Measurements from ENCODE around the gene APC. TPM values are rescaled to one million over a fixed set of nuclear protein-coding genes. Genes with fewer than 3 reads are reported as not detected.

The APC gene
- total and polyA plus RNA-seq, 2 of the 13 experiments (the other 11 are each of a cell fraction or from before 2014, with no cell fraction given) = 6.1 to 19.0 TPM

DNA sequence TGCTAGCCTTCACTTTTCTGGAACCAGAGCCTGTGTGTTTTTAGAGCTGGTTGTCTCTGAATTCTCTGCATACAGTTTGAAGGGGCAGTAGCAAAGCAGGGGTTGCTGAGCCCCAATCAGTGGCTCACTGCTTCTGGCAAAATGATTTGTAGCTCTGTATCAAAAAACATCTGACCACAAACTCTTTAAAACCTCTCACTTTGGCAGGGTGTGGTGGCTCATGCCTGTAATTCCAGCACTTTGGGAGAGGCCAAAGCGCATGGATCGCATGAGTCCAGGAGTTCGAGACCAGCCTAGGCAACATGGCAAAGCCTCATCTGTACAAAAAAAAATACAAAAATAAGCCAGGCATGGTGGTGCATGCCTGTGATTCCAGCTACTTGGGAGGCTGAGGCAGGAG, 28.3 kb upstream of the APC start (continued):
- TF ChIP-seq, protein P1, sequence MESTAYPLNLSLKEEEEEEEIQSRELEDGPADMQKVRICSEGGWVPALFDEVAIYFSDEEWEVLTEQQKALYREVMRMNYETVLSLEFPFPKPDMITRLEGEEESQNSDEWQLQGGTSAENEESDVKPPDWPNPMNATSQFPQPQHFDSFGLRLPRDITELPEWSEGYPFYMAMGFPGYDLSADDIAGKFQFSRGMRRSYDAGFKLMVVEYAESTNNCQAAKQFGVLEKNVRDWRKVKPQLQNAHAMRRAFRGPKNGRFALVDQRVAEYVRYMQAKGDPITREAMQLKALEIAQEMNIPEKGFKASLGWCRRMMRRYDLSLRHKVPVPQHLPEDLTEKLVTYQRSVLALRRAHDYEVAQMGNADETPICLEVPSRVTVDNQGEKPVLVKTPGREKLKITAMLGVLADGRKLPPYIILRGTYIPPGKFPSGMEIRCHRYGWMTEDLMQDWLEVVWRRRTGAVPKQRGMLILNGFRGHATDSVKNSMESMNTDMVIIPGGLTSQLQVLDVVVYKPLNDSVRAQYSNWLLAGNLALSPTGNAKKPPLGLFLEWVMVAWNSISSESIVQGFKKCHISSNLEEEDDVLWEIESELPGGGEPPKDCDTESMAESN (CRISPR knock-in tag; conservative IDR thresholded peaks at IDR 0.05) = no peak
- TF ChIP-seq RFX1 (IDR thresholded peaks at IDR 0.05) (no peak), TCF7L2 (IDR thresholded peaks at IDR 0.05; ENCODE audit: low read depth, low read length) (no peak)

DNA sequence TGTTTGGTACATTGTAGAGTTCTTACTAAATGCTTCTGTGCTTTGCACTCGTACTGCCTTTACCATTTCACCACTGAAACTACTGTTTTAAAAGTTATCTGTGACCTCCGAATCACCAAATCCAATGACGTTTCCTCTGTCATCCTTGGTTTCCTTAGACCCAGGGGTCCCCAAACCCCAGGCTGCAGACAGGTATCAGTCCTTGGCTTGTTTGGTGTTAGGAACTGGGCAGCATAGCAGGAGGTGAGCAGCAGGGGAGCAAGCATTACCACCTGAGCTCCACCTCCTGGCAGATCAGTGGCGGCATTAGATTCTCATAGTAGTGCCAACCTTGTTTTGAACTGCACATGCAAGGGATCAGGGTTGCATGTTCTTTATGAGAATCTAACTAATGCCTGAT, 26.8 kb upstream of the APC start:
- BruUV-seq (replicated peaks) = no TSS peak
- H3K27ac ChIP-seq (ENCODE audit: extremely low read length, insufficient read depth, low read length) = no peak overlapping the region
- no peaks in the 10 kb centered on the region for H3K9me3 ChIP-seq (ENCODE audit: low read length)
- no peaks in the 10 kb centered on the region for H4K20me1 ChIP-seq (ENCODE audit: insufficient read depth, low read length)
- H2AFZ ChIP-seq (ENCODE audit: low read length) = no peak overlapping the region
- ChIA-PET CTCF (ENCODE audit: low intra/inter-chr PET ratio, low total read pairs) (no interaction called here), POLR2A (no interaction called here)
- H3K79me2 ChIP-seq (ENCODE audit: insufficient read depth, low read length) = peaks cover 63% of the 10 kb centered on the region
- no peak overlapping the region for H3K4me2 ChIP-seq (ENCODE audit: low read depth, low read length)
- FAIRE-seq = no peak
- no peaks in the 10 kb centered on the region for H3K36me3 ChIP-seq (replicated peaks in 1 of 2; ENCODE audit: control insufficient read depth in 1 of 2, insufficient read depth in 2 of 2, low read length in 2 of 2)
- H3K4me1 ChIP-seq (ENCODE audit: insufficient read depth, low read length) = peaks cover 43% of the 10 kb centered on the region
- peak; percentile 88; the same call in 1 of the 2 replicates for TF ChIP-seq ZNF549 (CRISPR knock-in tag; IDR thresholded peaks at IDR 0.05)
- TF ChIP-seq, protein P2, sequence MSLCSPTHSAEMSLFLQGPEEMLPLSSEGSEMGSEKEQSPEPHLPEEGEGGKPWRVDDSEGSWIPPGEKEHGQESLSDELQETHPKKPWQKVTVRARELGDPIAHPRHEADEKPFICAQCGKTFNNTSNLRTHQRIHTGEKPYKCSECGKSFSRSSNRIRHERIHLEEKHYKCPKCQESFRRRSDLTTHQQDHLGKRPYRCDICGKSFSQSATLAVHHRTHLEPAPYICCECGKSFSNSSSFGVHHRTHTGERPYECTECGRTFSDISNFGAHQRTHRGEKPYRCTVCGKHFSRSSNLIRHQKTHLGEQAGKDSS (CRISPR knock-in tag; IDR thresholded peaks at IDR 0.05; ENCODE audit: borderline replicate concordance, low read depth) = no peak
- no peak overlapping the region for H3K9ac ChIP-seq (ENCODE audit: insufficient read depth, low read depth, low read length)
- no peak for DNase-seq (ENCODE audit: low spot score)
- in situ Hi-C loops (cut with HindIII; ENCODE audit: extremely low pct_ligation_motif_present, low pct_unique_long_range_greater_than_20kb) (no loop called here), intact Hi-C loops (cut with micrococcal nuclease; ENCODE audit: unreplicated experiment) (no loop called here)
- 98% methylated on average over 4 of the region's 4 CpGs for WGBS (ENCODE audit: low lambda C conversion rate)
- no peaks in the 10 kb centered on the region; a peak in 1 of 5 replicates for H3K27me3 ChIP-seq (ENCODE audit: control insufficient read depth in 1 of 2, insufficient read depth in 2 of 2, low read length in 2 of 2)
- no peak overlapping the region for H3K4me3 ChIP-seq (replicated peaks in 1 of 3; ENCODE audit: insufficient read depth in 1 of 3, low read depth in 2 of 3, low read length in 3 of 3)
- ATAC-seq = no peak
